ENCODE measurements around the gene KLHL26.

- TF ChIP-seq TAF1 (conservative IDR thresholded peaks at IDR 0.05) = no peak
- TF ChIP-seq, protein P1, sequence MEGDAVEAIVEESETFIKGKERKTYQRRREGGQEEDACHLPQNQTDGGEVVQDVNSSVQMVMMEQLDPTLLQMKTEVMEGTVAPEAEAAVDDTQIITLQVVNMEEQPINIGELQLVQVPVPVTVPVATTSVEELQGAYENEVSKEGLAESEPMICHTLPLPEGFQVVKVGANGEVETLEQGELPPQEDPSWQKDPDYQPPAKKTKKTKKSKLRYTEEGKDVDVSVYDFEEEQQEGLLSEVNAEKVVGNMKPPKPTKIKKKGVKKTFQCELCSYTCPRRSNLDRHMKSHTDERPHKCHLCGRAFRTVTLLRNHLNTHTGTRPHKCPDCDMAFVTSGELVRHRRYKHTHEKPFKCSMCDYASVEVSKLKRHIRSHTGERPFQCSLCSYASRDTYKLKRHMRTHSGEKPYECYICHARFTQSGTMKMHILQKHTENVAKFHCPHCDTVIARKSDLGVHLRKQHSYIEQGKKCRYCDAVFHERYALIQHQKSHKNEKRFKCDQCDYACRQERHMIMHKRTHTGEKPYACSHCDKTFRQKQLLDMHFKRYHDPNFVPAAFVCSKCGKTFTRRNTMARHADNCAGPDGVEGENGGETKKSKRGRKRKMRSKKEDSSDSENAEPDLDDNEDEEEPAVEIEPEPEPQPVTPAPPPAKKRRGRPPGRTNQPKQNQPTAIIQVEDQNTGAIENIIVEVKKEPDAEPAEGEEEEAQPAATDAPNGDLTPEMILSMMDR (IDR thresholded peaks at IDR 0.05; ENCODE audit: low read depth, low read length, missing input control) = no peak
Observed at GRCh38 chr19:18676692-18677091, 39.9 kb downstream of the KLHL26 start.

All from liver (tissue), 3 donors.